IMR-90 (cell line): ENCODE data around the gene GDPD1. TPM values are rescaled to one million over a fixed set of nuclear protein-coding genes. Genes with fewer than 3 reads are reported as not detected.

Experiments
- ATAC-seq: fragments of 200-7000 bp; cut with Tn5 transposase; 2 replicates; pipeline ENCODE4 v1.9.1; 2020; ENCODE audit warnings: low read depth, mild to moderate bottlenecking, moderate library complexity
- BruUV-seq: library from RNA; stranded (reverse); fragments of 400-500 nt; replicated peaks from 2 replicates; lab custom pipeline; 2021; lab: Mats Ljungman, UMichigan
- CTCF ChIA-PET: fragments of 300-600 bp; formaldehyde crosslinking; extraction: SDS; loops from one replicate; lab custom pipeline; 2021; ENCODE audit warnings: antibody characterized with exemption; lab: Yijun Ruan, JAX
- POLR2A ChIA-PET: fragments of 300-600 bp; sonication (Branson Sonifier 250); formaldehyde crosslinking; loops from one replicate; lab custom pipeline; 2022; ENCODE audit warnings: antibody characterized with exemption; ENCODE audit not compliant: unreplicated experiment; lab: Charles Lee
- DNase-seq: peaks from one replicate; pipeline ENCODE4 v3.0.0; 2013
- H2AFZ ChIP-seq: replicated peaks from 2 replicates; pipeline ENCODE3; 2013; ENCODE audit warnings: low read length, mild to moderate bottlenecking; ENCODE audit not compliant: poor library complexity
- H2AK5ac ChIP-seq: 2 replicates; pipeline ENCODE4 v1.6.1; 2013; ENCODE audit warnings: low read depth, low read length, inconsistent platforms
- H2AK9ac ChIP-seq: replicated peaks from 2 replicates; pipeline ENCODE3; 2013; ENCODE audit warnings: mild to moderate bottlenecking, low read depth, low read length, moderate library complexity; ENCODE audit not compliant: poor library complexity
- H2BK120ac ChIP-seq: 2 replicates; pipeline ENCODE4 v1.6.1; 2013; ENCODE audit warnings: low read depth, low read length, inconsistent platforms
- H2BK15ac ChIP-seq: 3 replicates; pipeline ENCODE4 v1.6.1; 2013; ENCODE audit warnings: low read depth, low read length, inconsistent platforms
- H2BK20ac ChIP-seq: 2 replicates; pipeline ENCODE4 v1.6.1; 2013; ENCODE audit warnings: low read depth, mild to moderate bottlenecking, inconsistent platforms, low read length, moderate library complexity
- H2BK5ac ChIP-seq: 2 replicates; pipeline ENCODE4 v1.6.1; 2013; ENCODE audit warnings: mild to moderate bottlenecking, low read depth, low read length, inconsistent platforms; ENCODE audit not compliant: poor library complexity, severe bottlenecking
- H3K14ac ChIP-seq: replicated peaks from 2 replicates; pipeline ENCODE4 v1.6.1; 2013; ENCODE audit warnings: low read depth, low read length, inconsistent platforms
- H3K18ac ChIP-seq: 2 replicates; pipeline ENCODE4 v1.6.1; 2013; ENCODE audit warnings: low read depth, low read length, control low read depth
- H3K23ac ChIP-seq: 2 replicates; pipeline ENCODE4 v1.6.1; 2013; ENCODE audit warnings: low read depth, low read length, inconsistent platforms
- H3K27ac ChIP-seq: 2 replicates; pipeline ENCODE4 v1.5.1; 2013; ENCODE audit warnings: mild to moderate bottlenecking, control low read depth, low read length; ENCODE audit not compliant: insufficient read depth
- H3K27me3 ChIP-seq: 2 replicates; pipeline ENCODE4 v1.6.1; 2013; ENCODE audit warnings: low read length; ENCODE audit not compliant: control insufficient read depth, insufficient read depth
- H3K36me3 ChIP-seq: 2 replicates; pipeline ENCODE4 v1.6.1; 2013; ENCODE audit warnings: low read length, mixed read lengths; ENCODE audit not compliant: control insufficient read depth, insufficient read depth
- H3K4ac ChIP-seq: 2 replicates; pipeline ENCODE4 v1.6.1; 2013; ENCODE audit warnings: low read depth, low read length, inconsistent platforms
- H3K4me1 ChIP-seq: 2 replicates; pipeline ENCODE4 v1.6.1; 2013; ENCODE audit warnings: low read length, mixed read lengths; ENCODE audit not compliant: control insufficient read depth, insufficient read depth
- H3K4me2 ChIP-seq: 2 replicates; pipeline ENCODE4 v1.6.1; 2013; ENCODE audit warnings: low read depth, mild to moderate bottlenecking, control low read depth, low read length, moderate library complexity
- H3K4me3 ChIP-seq: 2 replicates; pipeline ENCODE4 v1.5.1; 2013; ENCODE audit warnings: low read depth, mild to moderate bottlenecking, control low read depth, low read length, moderate library complexity; ENCODE audit not compliant: insufficient read depth
- H3K56ac ChIP-seq: 2 replicates; pipeline ENCODE4 v1.6.1; 2013; ENCODE audit warnings: low read length, inconsistent platforms; ENCODE audit not compliant: insufficient read depth; ENCODE audit errors: extremely low read depth
- H3K79me1 ChIP-seq, 2 experiments: 2 replicates each; pipeline ENCODE4 v1.6.1; 2013; ENCODE audit warnings: low read length in 2 of 2, inconsistent platforms in 1 of 2, low read depth in 1 of 2
- H3K9ac ChIP-seq: 2 replicates; pipeline ENCODE4 v1.6.1; 2013; ENCODE audit warnings: low read depth, low read length, control low read depth
- H3K9me1 ChIP-seq: 2 replicates; pipeline ENCODE4 v1.6.1; 2013; ENCODE audit warnings: low read length, inconsistent platforms; ENCODE audit not compliant: insufficient read depth
- H3K9me3 ChIP-seq: 2 replicates; pipeline ENCODE4 v1.6.1; 2013; ENCODE audit warnings: low read length; ENCODE audit not compliant: control insufficient read depth, insufficient read depth
- H4K20me1 ChIP-seq: 2 replicates; pipeline ENCODE4 v1.6.1; 2013; ENCODE audit warnings: low read length, inconsistent platforms; ENCODE audit not compliant: insufficient read depth
- H4K5ac ChIP-seq: 2 replicates; pipeline ENCODE4 v1.6.1; 2013; ENCODE audit warnings: mild to moderate bottlenecking, low read depth, low read length, control low read depth
- H4K8ac ChIP-seq, 2 experiments: 2 replicates each; pipeline ENCODE4 v1.6.1; 2013; ENCODE audit warnings: low read depth in 2 of 2, low read length in 2 of 2, control low read depth in 1 of 2, inconsistent platforms in 1 of 2
- H4K91ac ChIP-seq: 2 replicates; pipeline ENCODE4 v1.6.1; 2013; ENCODE audit warnings: low read depth, low read length, inconsistent platforms; ENCODE audit not compliant: insufficient read depth
- SMC3 ChIP-seq: fragments of 150-350 bp; IDR thresholded peaks from 2 replicates; pipeline ENCODE4 v1.6.1; 2016; ENCODE audit warnings: low read depth, mild to moderate bottlenecking, antibody characterized with exemption, low read length, moderate library complexity
- WGBS, 2 experiments: methylation state at CpG; one replicate each; pipeline versions ENCODE4 v1.1.5 to v1.1.7; 2013; ENCODE audit warnings: missing lambda C conversion rate in 2 of 2; ENCODE audit not compliant: insufficient read length in 1 of 2; ENCODE audit errors: extremely low coverage in 2 of 2; 5-methylcytosine and 5-hydroxymethylcytosine counted together
- dilution Hi-C: fragments of 300-500 bp; cut with HindIII; formaldehyde crosslinking; loops from one replicate; pipeline ENCODE4 v1.14.3; 2018; ENCODE audit warnings: low sequenced_read_pairs; ENCODE audit not compliant: unreplicated experiment
- in situ Hi-C: fragments of 300-500 bp; cut with MboI; formaldehyde crosslinking; loops from 3 replicates; pipeline ENCODE4 v1.14.3; 2019; ENCODE audit warnings: low sequenced_read_pairs, inconsistent platforms, mixed read lengths
- intact Hi-C: fragments of 100-400 bp; cut with micrococcal nuclease; formaldehyde crosslinking; loops from 2 replicates; pipeline ENCODE4 v1.10.0; 2022
- polyA plus RNA-seq, 3 experiments: library from polyadenylated mRNA; depleted of rRNA; stranded (reverse); fragments of >200 nt; gene quantifications; 2 replicates each; pipeline ENCODE4 v1.2.3, GENCODE V29; 2012; ENCODE audit warnings: low replicate concordance in 1 of 3
- total RNA-seq: library from RNA; depleted of rRNA; stranded (reverse); fragments of >200 nt; gene quantifications from 2 replicates; pipeline ENCODE4 v1.2.3, GENCODE V29; 2012

Gene GDPD1
- total and polyA plus RNA-seq, 2 of the 4 experiments (the other 2 are of a cell fraction) = 0.72 to 0.84 TPM

GRCh38 chr17:59254742-59255141 lies 34.4 kb downstream of the GDPD1 start:
- Histone ChIP-seq H2AK5ac (no peak overlapping the region), H3K14ac (no peak overlapping the region), H4K91ac (no peak overlapping the region), H3K27me3 (no peaks in the 10 kb centered on the region), H3K23ac (no peak overlapping the region), H2BK5ac (no peak overlapping the region), H4K8ac (no peak overlapping the region), H3K56ac (no peak overlapping the region), H3K4me1 (no peaks in the 10 kb centered on the region), H3K18ac (no peak overlapping the region), H3K4me2 (no peak overlapping the region), H2BK15ac (no peak overlapping the region), H3K9me1 (no peaks in the 10 kb centered on the region), H2AK9ac (no peak overlapping the region), H4K20me1 (no peaks in the 10 kb centered on the region), H3K9me3 (no peaks in the 10 kb centered on the region), H2AFZ (no peak overlapping the region), H2BK120ac (no peak overlapping the region), H3K79me1 (no peaks in the 10 kb centered on the region), H3K27ac (no peak overlapping the region), H4K5ac (no peak overlapping the region), H2BK20ac (no peak overlapping the region), H3K4me3 (no peak overlapping the region), H3K36me3 (no peaks in the 10 kb centered on the region), H3K9ac (no peak overlapping the region), H3K4ac (no peak overlapping the region)
- ChIA-PET POLR2A (no interaction called here), CTCF (no interaction called here)
- no peak for ATAC-seq
- in situ Hi-C loops = no loop called here
- BruUV-seq = no TSS peak
- intact Hi-C loops = no loop called here
- no peak for DNase-seq
- WGBS, 2 experiments = no CpG with 5 or more reads among the region's 2 CpGs
- no peak for TF ChIP-seq SMC3
- dilution Hi-C loops = no loop called here
